Thoracic aorta (tissue), 2 donors: ENCODE measurements around the gene SATB2. TPM values are rescaled to one million over a fixed set of nuclear protein-coding genes. Genes with fewer than 3 reads are reported as not detected.

Experiments used
- ATAC-seq: fragments of 150-250 bp; one replicate; pipeline ENCODE4 v1.8.0; 2017; ENCODE audit warnings: low read depth; ENCODE audit not compliant: insufficient number of reproducible peaks, low FRiP score
- DNase-seq: peaks from one replicate; pipeline ENCODE4 v3.0.0-alpha.2; 2020; ENCODE audit warnings: low spot score
- H3K27ac ChIP-seq, 2 donors: fragments of 200-600 bp; sonication (generic); 1 replicate in 1 of 2; 2 replicates in 1 of 2; pipeline ENCODE4 v1.5.1; 2016; ENCODE audit warnings: mild to moderate bottlenecking in 2 of 2, moderate library complexity in 2 of 2
- H3K27me3 ChIP-seq: fragments of 200-600 bp; sonication (generic); replicated peaks from 2 replicates; pipeline ENCODE4 v1.6.0; 2016; ENCODE audit warnings: mild to moderate bottlenecking; ENCODE audit not compliant: insufficient read depth
- H3K36me3 ChIP-seq: fragments of 200-600 bp; sonication (generic); one replicate; pipeline ENCODE4 v1.5.1; 2016
- H3K4me1 ChIP-seq, 2 donors: fragments of 200-600 bp; sonication (generic); 1 replicate in 1 of 2; 2 replicates in 1 of 2; pipeline versions ENCODE4 v1.5.1 to v1.6.0; 2016; ENCODE audit warnings: low read depth in 2 of 2, mild to moderate bottlenecking in 1 of 2; ENCODE audit not compliant: control insufficient read depth in 1 of 2
- H3K4me3 ChIP-seq: fragments of 200-600 bp; sonication (generic); 2 replicates; pipeline ENCODE4 v1.5.1; 2016; ENCODE audit warnings: mild to moderate bottlenecking
- H3K9me3 ChIP-seq: fragments of 200-600 bp; sonication (generic); 2 replicates; pipeline ENCODE4 v1.5.1; 2016
- total RNA-seq, 2 donors: library from RNA; depleted of rRNA; stranded (reverse); fragments of >200 nt; gene quantifications; one replicate each; pipeline versions ENCODE4 v1.1.0 to v1.2.3, GENCODE V29; 2016
- TF ChIP-seq, protein P1 (sequence below): fragments of 200-600 bp; sonication (generic); IDR thresholded peaks from one replicate; pipeline ENCODE4 v1.5.1; 2019; ENCODE audit warnings: antibody characterized with exemption

The SATB2 gene
- total RNA-seq, 2 donors from 2014 or later = 4.5 to 5.5 TPM

DNA sequence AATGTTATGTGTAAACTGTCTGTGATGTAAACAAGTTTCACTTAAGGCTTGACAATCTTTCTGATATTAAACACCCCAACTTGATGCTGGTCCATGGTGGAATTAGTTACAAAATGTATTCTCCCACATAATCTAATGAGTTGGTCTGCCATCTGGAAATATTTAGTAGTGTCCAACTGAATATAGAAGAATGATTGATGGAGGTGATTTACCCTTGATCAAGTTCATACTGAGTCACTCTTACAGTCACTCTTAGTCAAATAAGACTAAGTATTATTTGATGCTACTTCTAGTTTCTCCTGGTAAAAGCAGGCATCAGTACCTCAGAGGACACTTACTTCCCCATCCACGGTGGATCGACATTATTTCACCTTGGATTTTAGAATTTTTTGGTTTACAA, 198.1 kb downstream of the SATB2 start:
- TF ChIP-seq, protein P1, sequence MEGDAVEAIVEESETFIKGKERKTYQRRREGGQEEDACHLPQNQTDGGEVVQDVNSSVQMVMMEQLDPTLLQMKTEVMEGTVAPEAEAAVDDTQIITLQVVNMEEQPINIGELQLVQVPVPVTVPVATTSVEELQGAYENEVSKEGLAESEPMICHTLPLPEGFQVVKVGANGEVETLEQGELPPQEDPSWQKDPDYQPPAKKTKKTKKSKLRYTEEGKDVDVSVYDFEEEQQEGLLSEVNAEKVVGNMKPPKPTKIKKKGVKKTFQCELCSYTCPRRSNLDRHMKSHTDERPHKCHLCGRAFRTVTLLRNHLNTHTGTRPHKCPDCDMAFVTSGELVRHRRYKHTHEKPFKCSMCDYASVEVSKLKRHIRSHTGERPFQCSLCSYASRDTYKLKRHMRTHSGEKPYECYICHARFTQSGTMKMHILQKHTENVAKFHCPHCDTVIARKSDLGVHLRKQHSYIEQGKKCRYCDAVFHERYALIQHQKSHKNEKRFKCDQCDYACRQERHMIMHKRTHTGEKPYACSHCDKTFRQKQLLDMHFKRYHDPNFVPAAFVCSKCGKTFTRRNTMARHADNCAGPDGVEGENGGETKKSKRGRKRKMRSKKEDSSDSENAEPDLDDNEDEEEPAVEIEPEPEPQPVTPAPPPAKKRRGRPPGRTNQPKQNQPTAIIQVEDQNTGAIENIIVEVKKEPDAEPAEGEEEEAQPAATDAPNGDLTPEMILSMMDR = no peak
- Histone ChIP-seq H3K9me3 (peaks cover 13% of the 10 kb centered on the region), H3K27me3 (no peaks in the 10 kb centered on the region), H3K4me3 (no peak overlapping the region), H3K4me1 (no peaks in the 10 kb centered on the region), H3K36me3 (no peaks in the 10 kb centered on the region), H3K27ac (no peak overlapping the region)
- ATAC-seq = no peak
- DNase-seq = no peak

DNA sequence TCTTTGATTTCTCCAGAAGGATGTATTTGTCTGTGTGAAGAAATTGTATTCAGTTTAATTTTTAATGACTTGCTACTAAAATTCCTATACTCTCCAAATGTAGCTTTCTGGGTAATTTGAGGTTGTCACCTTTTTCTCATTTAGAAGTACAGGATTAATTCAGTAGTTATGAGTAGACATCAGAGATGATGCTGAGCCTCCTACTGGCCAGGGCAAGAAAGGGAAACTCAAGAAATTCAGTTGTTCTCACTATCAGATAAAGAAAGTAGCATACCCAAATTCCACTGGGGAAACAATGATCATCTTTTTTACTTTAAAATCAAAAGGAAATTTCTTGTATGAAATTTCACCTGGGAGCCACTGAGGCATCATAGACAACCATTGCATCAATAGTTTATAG, 199.4 kb downstream of the SATB2 start:
- H3K4me3 ChIP-seq = no peak overlapping the region
- TF ChIP-seq, protein P1 = no peak
- H3K9me3 ChIP-seq = peaks cover 8% of the 10 kb centered on the region
- H3K27me3 ChIP-seq = no peaks in the 10 kb centered on the region
- DNase-seq = no peak
- no peaks in the 10 kb centered on the region for H3K4me1 ChIP-seq
- H3K36me3 ChIP-seq = no peaks in the 10 kb centered on the region
- H3K27ac ChIP-seq = no peak overlapping the region
- ATAC-seq = no peak

DNA sequence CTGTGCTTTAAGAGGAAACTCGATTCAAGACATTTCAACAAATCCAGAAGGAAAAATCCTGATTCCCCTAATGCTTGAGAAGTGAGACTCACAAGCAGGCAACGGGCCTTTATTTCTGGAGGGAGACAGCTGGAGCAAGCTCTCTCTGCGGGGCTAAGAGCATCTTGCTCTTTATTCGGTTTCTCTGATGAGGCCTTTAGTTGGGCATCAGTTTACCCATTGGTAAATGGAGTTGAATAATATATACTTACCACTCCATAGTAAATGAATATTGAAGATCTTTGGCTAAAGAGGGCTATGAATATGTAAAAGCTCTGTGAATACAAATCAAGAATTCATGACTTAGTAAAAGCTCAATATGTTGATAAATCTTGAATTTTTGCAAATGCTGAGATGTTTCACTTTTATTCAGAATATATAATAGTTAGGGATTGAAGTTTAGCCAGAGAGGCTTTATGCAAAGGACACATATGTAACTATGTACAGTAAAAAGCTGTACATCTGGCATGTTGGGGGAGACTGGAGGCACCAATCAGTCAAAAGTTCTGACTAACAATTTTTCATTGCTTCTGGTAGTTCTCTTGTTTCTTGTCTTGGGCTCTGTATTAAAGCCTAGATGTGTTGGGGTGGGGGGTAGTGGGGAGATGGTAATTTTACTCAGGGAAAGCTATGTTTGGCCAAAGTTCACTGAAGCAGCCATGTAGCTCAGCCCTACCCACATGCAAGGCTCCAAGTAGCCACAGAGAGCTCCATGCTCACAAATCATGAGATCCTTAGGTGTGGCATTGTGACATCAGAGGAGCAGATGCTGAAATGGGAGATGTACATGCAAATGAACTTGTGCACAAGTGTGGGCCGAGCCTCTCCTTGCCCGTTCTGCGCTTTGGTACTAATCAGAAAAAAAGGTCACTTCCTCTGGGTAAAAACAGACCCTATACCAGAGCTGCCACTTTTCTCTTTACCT, 200.2 kb downstream of the SATB2 start:
- Histone ChIP-seq H3K4me1 (no peaks in the 10 kb centered on the region), H3K9me3 (peaks cover 5% of the 10 kb centered on the region), H3K27ac (no peak overlapping the region), H3K36me3 (no peaks in the 10 kb centered on the region), H3K27me3 (no peaks in the 10 kb centered on the region), H3K4me3 (no peak overlapping the region)
- DNase-seq (no peak), ATAC-seq (no peak)
- TF ChIP-seq, protein P1 = no peak

DNA sequence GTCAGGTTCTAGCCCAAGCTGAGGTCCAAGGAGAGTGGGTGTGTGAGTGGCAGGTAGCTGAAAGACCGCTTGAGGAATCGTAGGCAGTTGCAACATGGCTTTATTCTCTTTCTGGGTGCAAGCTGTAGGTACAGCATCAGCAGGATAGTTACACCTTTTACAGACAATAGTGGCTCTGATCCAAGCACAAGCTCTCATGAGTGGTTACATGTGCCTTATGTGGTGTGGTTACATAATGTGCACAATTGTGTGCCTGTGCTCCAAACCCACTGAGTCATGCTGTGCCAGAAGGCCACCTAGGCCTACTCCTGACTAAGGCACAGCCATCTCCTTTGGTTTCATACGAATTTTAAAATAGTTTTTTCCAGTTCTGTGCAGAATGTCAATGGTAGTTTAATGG, 227.6 kb downstream of the SATB2 start:
- no peak overlapping the region for H3K4me3 ChIP-seq
- TF ChIP-seq, protein P1 = no peak
- H3K36me3 ChIP-seq = no peaks in the 10 kb centered on the region
- ATAC-seq (no peak), DNase-seq (no peak)
- no peaks in the 10 kb centered on the region for H3K27me3 ChIP-seq
- H3K9me3 ChIP-seq = no peaks in the 10 kb centered on the region
- H3K27ac ChIP-seq = no peak overlapping the region
- H3K4me1 ChIP-seq = no peaks in the 10 kb centered on the region

DNA sequence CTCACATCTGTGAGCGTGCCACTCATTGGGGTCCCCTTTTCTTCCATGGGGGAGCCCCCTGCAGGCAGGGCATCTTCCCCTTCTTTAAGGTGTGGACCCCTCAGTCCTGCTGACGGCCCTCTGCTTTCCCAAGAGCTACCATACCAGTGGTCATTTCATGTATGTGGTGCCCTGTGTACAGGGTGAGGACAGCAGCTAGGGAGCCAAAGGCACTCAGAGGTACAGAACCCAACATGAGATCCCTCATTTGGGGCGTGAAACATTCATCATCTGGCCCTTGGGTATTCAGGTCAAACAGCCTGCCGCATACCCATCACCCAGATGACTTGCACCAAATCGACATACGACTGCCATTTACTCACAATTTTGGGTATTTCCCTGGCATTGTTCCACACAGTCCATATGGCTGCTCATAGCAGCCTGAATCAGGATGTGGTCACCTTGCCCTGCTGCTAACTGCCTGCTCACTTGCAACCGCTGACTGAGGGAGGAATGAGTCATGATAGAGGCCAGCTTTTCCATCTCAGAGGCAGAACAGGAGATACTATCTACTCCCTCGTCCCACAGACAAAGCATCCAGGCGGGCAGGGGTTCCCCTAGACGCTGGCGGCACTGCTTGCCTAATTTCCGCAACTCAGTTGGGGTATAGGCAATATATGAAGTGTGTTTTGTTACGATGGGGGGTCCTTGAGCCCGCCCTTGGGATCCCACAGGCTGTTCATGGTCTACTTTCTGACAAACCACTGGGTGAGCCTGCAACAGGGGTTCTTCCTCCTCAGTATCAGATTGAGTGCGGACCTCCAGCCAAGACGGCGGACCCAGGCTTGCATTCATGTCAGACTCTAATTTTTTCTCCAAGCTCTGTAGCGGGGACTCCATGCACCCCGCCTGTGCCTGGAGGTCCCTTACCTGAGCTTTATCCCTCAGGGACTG, 228.6 kb downstream of the SATB2 start:
- TF ChIP-seq, protein P1 = no peak
- H3K4me3 ChIP-seq = no peak overlapping the region
- H3K27ac ChIP-seq = no peak overlapping the region
- no peaks in the 10 kb centered on the region for H3K9me3 ChIP-seq
- H3K27me3 ChIP-seq = no peaks in the 10 kb centered on the region
- no peaks in the 10 kb centered on the region for H3K4me1 ChIP-seq
- no peaks in the 10 kb centered on the region for H3K36me3 ChIP-seq
- no peak for ATAC-seq
- DNase-seq = no peak
